Ovary (tissue), 3 donors: ENCODE results near the gene S100A5.

ENCODE experiments used
- POLR2A ChIP-seq: fragments of 450-650 bp; IDR thresholded peaks from one replicate; pipeline ENCODE4 v1.6.1; 2017; ENCODE audit warnings: antibody characterized with exemption, mild to moderate bottlenecking, moderate library complexity
- TF ChIP-seq, protein P1 (sequence below), 3 donors: fragments of 450-650 bp in 2 of 3; fragments of 200-600 bp in 1 of 3; IDR thresholded peaks; one replicate each; pipeline versions ENCODE4 v1.5.1 to v1.8.0; 2016 to 2022; ENCODE audit warnings: antibody characterized with exemption in 3 of 3, mild to moderate bottlenecking in 1 of 3
- donor health status: DM: no; HTN: no; CAD: no.

DNA sequence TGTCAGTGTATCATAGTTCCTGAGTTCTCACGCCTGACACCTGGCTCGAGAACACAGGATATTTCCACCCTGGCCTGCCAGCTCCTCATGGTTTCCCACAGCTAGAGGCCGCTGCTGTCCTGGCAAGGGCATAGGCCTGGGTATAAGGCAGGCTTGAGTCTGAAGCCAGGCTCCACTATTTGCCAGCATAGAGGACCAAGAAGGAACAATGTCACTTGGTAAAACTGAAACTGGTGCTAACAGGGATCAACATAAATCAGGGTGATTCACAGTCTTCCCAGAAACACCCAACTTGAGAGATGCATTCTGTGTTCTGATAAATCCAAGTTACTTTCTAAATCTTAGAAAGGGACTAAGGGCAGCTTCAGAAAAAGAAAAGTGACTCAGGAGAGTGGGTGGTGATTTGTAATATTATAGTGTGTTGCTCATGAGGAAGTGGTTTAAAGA is 31.9 kb upstream of the S100A5 start:
- TF ChIP-seq, protein P1, sequence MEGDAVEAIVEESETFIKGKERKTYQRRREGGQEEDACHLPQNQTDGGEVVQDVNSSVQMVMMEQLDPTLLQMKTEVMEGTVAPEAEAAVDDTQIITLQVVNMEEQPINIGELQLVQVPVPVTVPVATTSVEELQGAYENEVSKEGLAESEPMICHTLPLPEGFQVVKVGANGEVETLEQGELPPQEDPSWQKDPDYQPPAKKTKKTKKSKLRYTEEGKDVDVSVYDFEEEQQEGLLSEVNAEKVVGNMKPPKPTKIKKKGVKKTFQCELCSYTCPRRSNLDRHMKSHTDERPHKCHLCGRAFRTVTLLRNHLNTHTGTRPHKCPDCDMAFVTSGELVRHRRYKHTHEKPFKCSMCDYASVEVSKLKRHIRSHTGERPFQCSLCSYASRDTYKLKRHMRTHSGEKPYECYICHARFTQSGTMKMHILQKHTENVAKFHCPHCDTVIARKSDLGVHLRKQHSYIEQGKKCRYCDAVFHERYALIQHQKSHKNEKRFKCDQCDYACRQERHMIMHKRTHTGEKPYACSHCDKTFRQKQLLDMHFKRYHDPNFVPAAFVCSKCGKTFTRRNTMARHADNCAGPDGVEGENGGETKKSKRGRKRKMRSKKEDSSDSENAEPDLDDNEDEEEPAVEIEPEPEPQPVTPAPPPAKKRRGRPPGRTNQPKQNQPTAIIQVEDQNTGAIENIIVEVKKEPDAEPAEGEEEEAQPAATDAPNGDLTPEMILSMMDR (IDR thresholded peaks at IDR 0.05): peak; percentile 74 to 80 (median 76)
- no peak for TF ChIP-seq POLR2A
